Astrocyte of the spinal cord (primary cell): ENCODE data around the gene SLC35F6.
A peak's percentile ranks its signal among the peaks of the same experiment; 100 is the strongest.

Experiments
- DNase-seq: peaks from one replicate; pipeline ENCODE4 v3.0.0; 2011; ENCODE audit warnings: low read depth, low spot score
- H3K4me3 ChIP-seq: 2 replicates; pipeline ENCODE4 v1.5.1; 2011; ENCODE audit warnings: low read depth, mild to moderate bottlenecking, low read length, moderate library complexity
- in situ Hi-C: cut with HindIII; loops from 2 replicates; pipeline ENCODE4 v1.10.0; 2017; ENCODE audit warnings: low sequenced_read_pairs
- TF ChIP-seq, protein P1 (sequence below): IDR thresholded peaks from 2 replicates; pipeline ENCODE4 v1.5.1; 2012; ENCODE audit warnings: low read depth, mild to moderate bottlenecking, low read length, inconsistent platforms

SLC35F6 gene

DNA sequence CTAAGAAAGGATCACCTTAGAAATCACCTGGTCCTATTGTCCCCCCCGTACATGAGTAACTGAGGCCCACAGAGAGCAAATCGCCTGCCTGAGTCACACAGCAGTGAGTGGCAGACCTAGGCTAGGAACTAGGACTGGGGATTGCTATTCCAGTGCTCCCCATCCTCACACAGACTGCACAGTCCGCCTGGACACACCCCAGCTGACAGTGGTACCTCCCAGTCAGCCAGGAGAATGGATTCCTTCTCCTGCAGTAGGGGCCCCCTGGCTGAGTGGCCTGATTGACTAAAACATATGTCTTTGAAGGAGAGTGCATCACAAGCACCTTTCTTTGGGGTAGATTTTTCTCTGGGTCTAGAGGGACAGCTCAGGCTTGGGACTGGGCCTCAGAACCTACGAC, 32.4 kb upstream of the SLC35F6 start:
- DNase-seq = no peak
- in situ Hi-C loops = no loop called here
- H3K4me3 ChIP-seq = no peak overlapping the region
- TF ChIP-seq, protein P1, sequence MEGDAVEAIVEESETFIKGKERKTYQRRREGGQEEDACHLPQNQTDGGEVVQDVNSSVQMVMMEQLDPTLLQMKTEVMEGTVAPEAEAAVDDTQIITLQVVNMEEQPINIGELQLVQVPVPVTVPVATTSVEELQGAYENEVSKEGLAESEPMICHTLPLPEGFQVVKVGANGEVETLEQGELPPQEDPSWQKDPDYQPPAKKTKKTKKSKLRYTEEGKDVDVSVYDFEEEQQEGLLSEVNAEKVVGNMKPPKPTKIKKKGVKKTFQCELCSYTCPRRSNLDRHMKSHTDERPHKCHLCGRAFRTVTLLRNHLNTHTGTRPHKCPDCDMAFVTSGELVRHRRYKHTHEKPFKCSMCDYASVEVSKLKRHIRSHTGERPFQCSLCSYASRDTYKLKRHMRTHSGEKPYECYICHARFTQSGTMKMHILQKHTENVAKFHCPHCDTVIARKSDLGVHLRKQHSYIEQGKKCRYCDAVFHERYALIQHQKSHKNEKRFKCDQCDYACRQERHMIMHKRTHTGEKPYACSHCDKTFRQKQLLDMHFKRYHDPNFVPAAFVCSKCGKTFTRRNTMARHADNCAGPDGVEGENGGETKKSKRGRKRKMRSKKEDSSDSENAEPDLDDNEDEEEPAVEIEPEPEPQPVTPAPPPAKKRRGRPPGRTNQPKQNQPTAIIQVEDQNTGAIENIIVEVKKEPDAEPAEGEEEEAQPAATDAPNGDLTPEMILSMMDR = no peak

DNA sequence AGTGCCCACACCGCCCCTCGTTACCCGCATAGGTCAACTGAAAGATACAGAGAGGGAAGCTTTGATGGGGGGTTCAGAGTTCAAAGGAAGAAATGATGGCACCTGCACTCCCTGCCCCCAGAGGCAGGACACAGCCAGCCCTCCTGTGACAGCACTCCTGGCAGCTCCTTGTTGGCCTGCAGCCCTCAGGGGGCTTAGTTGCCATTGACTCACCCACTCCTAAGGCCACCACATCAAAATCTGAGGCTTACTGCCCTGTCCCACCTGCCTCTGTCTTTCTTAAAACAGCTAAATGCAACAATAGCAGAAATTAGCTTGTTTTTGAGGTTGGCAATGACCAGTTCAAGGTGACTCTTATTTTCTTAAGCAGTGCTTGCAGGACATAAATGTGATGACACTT, 31.6 kb upstream of the SLC35F6 start:
- in situ Hi-C loops = no loop called here
- TF ChIP-seq, protein P1 = no peak
- no peak overlapping the region for H3K4me3 ChIP-seq
- DNase-seq = no peak

DNA sequence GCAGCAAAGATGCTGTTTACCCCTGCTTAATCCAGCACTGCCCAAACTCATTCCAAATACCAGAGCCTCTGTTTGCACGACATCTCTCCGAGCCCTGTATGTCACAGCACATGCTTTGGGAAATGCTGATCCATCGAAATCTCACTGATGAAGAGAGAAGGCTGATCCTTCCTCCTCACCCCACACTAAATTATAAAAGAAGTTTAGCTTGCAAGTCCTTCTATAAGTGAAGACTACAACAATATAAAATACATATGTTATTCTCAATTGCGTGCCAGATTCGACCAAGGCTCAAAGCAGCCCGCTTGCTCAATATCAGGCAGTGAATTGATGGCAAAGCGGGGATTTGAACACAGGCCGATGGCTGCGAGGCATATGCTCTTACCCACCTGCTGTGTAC, 30.7 kb upstream of the SLC35F6 start:
- no peak for DNase-seq
- TF ChIP-seq, protein P1 = no peak
- no peak overlapping the region for H3K4me3 ChIP-seq
- in situ Hi-C loops = no loop called here

DNA sequence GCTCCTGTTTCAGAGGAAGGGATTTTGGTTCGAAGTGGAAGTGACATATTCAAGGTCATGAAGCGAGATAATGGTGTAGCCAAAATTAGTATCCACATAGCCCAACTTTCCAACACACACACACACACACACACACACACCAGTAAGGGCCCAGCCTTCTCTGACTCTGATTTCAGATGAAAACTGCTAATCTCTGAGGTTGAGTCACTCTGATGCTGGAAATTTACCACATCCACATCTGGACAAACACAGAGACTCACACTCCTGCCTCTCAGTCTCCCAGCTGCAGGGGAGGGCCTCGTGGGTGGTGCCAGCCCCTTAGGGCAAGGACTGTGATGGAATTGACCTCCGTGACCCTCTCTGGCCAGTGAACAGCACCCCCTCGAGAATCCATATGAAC, 29.0 kb upstream of the SLC35F6 start:
- in situ Hi-C loops = no loop called here
- TF ChIP-seq, protein P1 = no peak
- DNase-seq = peak; percentile 79
- H3K4me3 ChIP-seq = no peak overlapping the region

DNA sequence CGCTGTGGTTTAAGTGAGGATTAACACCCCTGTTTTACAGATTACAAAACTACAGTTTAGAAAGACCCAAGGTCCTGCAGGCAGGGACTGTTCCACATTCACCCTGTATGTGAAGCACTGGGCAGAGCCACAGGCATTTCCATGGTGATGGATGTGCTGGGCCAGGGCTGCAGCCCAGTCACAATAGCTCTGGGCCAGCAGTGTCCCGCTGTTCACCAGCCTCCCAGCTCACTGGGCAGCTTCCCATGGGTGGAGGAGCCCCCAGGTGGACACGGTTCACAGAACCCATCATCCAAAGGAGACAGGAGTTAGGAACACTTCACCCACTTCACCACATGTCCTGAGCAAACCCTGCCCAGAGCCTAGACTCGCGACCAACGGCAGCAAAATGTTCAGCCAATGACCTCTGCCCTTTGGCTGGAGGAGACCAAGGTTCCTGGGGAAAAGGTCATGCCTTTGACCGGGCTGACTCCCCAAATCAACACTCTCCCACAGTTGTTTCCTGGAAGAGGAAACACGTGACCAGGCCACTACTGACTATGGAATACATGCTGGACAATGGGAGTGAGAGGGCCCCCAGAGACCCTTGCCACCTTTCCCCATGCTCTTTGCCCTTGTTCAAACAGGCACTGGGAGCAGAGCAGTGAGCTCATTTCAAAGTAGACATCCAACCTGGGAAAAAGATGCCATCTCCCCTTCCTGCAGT, 28.0 kb upstream of the SLC35F6 start:
- TF ChIP-seq, protein P1 = no peak

DNA sequence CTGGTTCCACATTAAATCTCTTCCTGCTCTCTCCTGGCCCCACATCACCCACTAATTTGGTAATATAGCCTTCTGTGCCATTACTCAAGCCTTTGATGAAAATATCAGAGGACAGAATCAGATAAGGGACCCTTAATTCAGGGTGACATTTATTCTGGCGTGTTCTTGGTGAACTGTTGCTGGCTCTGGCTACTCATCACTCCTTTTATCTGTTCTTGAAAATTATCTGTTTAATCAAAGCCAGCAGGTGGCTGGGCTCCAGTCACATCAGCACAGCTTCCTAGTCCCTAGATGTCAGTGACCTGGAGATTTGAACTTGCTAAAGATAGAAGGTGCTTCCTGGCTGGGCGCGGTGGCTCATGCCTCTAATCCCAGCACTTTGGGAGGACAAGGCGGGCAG, 26.9 kb upstream of the SLC35F6 start:
- TF ChIP-seq, protein P1 = no peak
- DNase-seq = no peak
- in situ Hi-C loops = no loop called here
- no peak overlapping the region for H3K4me3 ChIP-seq

More for the DNA sequence above, 28.0 kb upstream of the SLC35F6 start:
- DNase-seq = no peak
- in situ Hi-C loops = no loop called here
- H3K4me3 ChIP-seq = no peak overlapping the region
